ENCODE data around the gene POLE3. TPM values are rescaled to one million over a fixed set of nuclear protein-coding genes. Genes with fewer than 3 reads are reported as not detected.

POLE3 gene
- total and polyA plus RNA-seq, 7 donors = 24.9 to 49.2 (median 38.7) TPM

DNA sequence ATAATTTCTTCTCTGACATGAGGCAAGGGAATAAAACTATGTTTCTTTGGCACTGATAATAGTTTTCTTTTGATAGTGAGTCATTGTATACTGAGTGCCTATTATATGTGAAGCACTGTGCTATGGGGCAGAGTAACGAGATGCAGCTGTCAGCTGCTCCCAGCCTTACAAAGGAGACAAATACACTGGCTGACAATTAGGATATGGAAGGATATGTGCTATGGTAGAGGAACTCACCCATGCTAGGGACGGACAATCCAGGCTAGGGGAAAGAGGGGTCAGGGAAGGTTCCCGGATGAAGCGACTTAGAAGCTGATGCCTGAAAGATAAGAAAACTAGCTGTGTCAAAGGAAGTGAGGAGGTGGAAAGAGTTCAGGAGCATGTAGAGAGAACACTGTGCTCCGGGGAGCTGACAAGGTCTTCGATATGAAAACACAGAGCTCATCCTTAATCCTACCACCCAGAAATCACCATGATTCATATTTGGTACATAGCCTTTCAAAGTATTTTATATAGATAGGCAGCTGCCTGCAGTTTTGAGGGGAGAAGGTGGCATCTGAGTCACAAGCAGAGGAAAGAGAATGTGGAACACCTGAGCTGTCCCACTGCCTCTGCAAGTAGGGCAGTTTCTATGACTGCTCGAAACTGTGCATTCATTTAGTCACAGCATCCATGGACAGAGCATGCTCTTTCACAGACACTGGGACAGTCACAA is 49.0 kb downstream of the POLE3 start:
- no peaks in the 10 kb centered on the region for H3K36me3 ChIP-seq
- H3K4me1 ChIP-seq = no peaks in the 10 kb centered on the region
- no peaks in the 10 kb centered on the region for H3K9me3 ChIP-seq
- no peak for DNase-seq
- no peak overlapping the region for H3K4me3 ChIP-seq
- no peak overlapping the region for H3K27ac ChIP-seq
- intact Hi-C loops (cut with DNase I) = no loop called here
- TF ChIP-seq, protein P1, sequence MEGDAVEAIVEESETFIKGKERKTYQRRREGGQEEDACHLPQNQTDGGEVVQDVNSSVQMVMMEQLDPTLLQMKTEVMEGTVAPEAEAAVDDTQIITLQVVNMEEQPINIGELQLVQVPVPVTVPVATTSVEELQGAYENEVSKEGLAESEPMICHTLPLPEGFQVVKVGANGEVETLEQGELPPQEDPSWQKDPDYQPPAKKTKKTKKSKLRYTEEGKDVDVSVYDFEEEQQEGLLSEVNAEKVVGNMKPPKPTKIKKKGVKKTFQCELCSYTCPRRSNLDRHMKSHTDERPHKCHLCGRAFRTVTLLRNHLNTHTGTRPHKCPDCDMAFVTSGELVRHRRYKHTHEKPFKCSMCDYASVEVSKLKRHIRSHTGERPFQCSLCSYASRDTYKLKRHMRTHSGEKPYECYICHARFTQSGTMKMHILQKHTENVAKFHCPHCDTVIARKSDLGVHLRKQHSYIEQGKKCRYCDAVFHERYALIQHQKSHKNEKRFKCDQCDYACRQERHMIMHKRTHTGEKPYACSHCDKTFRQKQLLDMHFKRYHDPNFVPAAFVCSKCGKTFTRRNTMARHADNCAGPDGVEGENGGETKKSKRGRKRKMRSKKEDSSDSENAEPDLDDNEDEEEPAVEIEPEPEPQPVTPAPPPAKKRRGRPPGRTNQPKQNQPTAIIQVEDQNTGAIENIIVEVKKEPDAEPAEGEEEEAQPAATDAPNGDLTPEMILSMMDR (IDR thresholded peaks at IDR 0.05) = no peak
- no peak for TF ChIP-seq POLR2AphosphoS5 (IDR thresholded peaks at IDR 0.05)
- no peak for TF ChIP-seq POLR2A (IDR thresholded peaks at IDR 0.05)
- no peak for TF ChIP-seq EP300 (IDR thresholded peaks at IDR 0.05)
- no peaks in the 10 kb centered on the region for H3K27me3 ChIP-seq
- 73 to 80% methylated on average over 7 of the region's 7 CpGs for WGBS, 2 donors

DNA sequence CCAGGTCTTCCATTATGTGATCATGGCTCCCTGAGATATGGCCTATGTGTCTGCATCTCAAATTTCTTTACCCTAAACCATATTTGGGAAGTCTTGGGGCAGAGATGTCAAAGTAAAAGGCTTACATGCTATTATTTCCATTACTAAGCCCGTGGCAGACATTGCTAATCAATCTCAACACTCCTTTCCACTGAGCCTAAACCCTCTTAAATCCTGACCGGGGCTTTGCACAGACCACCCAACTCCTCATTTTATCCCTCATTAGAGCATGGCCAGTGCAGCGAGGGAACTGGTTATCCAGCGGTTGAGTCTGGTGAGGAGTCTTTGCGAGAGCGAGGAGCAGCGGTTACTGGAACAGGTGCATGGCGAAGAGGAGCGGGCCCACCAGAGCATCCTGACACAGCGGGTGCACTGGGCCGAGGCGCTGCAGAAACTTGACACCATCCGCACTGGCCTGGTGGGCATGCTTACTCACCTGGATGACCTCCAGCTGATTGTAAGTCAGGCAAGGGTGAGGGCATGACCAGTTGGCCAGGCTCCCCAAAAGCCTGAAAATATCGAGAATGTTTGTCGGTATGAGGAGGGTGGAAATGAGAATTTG is 50.1 kb downstream of the POLE3 start:
- intact Hi-C loops (cut with DNase I) = no loop called here
- no peak overlapping the region for H3K27ac ChIP-seq
- TF ChIP-seq POLR2A (IDR thresholded peaks at IDR 0.05) = no peak
- TF ChIP-seq, protein P1 (IDR thresholded peaks at IDR 0.05) = no peak
- no peak for TF ChIP-seq EP300 (IDR thresholded peaks at IDR 0.05)
- TF ChIP-seq POLR2AphosphoS5 (IDR thresholded peaks at IDR 0.05) = no peak
- no peaks in the 10 kb centered on the region for H3K4me1 ChIP-seq
- no peak overlapping the region for H3K4me3 ChIP-seq
- H3K27me3 ChIP-seq = no peaks in the 10 kb centered on the region
- no peaks in the 10 kb centered on the region for H3K9me3 ChIP-seq
- DNase-seq = no peak
- H3K36me3 ChIP-seq = no peaks in the 10 kb centered on the region
- 93% methylated on average over 15 of the region's 15 CpGs for WGBS, 2 donors

- H3K27ac ChIP-seq = no peak overlapping the region
- TF ChIP-seq POLR2A (IDR thresholded peaks at IDR 0.05) (no peak), EP300 (IDR thresholded peaks at IDR 0.05) (no peak), POLR2AphosphoS5 (IDR thresholded peaks at IDR 0.05) (no peak)
- TF ChIP-seq, protein P1 (IDR thresholded peaks at IDR 0.05) = no peak
- no peak overlapping the region for H3K4me3 ChIP-seq
- no peaks in the 10 kb centered on the region for H3K9me3 ChIP-seq
- H3K4me1 ChIP-seq = no peaks in the 10 kb centered on the region
- intact Hi-C loops (cut with DNase I) = no loop called here
- H3K27me3 ChIP-seq = no peaks in the 10 kb centered on the region
- DNase-seq = no peak
- H3K36me3 ChIP-seq = no peaks in the 10 kb centered on the region
- 85 to 96% methylated on average over 1 of the region's 1 CpG for WGBS, 2 donors
These were observed 51.1 kb downstream of the POLE3 start for GRCh38 chr9:113359385-113359784.

Other genes starting within 250 kb of the POLE3 start
- gene FKBP15, start 189.4 kb downstream of the POLE3 start, total RNA-seq = 10 to 100 TPM; 18.8 to 22.5 (median 20.9) TPM
- 10 to 100 TPM in 1 of 3 donors, 1 to 10 TPM in 2; 7.2 to 16.5 (median 9.5) TPM for gene FKBP15, start 189.4 kb downstream of the POLE3 start, polyA plus RNA-seq
- 1 to 10 TPM; 7.1 to 9.6 (median 8.6) TPM for gene SLC31A1, start 189.1 kb downstream of the POLE3 start, total RNA-seq
- 10 to 100 TPM in 2 of 3 donors, 1 to 10 TPM in 1; 4.2 to 28.0 (median 12.0) TPM for gene SLC31A1, start 189.1 kb downstream of the POLE3 start, polyA plus RNA-seq
- 10 to 100 TPM; 57.1 to 71.7 (median 66.2) TPM for gene CDC26, start 135.1 kb downstream of the POLE3 start, total RNA-seq
- 10 to 100 TPM; 33.8 to 74.5 (median 64.5) TPM for gene CDC26, start 135.1 kb downstream of the POLE3 start, polyA plus RNA-seq
- gene PRPF4, start 135.0 kb downstream of the POLE3 start, total RNA-seq = 10 to 100 TPM; 12.7 to 21.4 (median 14.1) TPM
- gene PRPF4, start 135.0 kb downstream of the POLE3 start, polyA plus RNA-seq = 10 to 100 TPM in 1 of 3 donors, 1 to 10 TPM in 2; 7.9 to 15.5 (median 9.0) TPM
- not detected for gene RNF183, start 107.3 kb downstream of the POLE3 start, total RNA-seq
- gene RNF183, start 107.3 kb downstream of the POLE3 start, polyA plus RNA-seq = 1 to 10 TPM in 1 of 3 donors, not detected in 2; 2.3 TPM
- gene WDR31, start 70.4 kb downstream of the POLE3 start, total RNA-seq = 1 to 10 TPM; 1.8 to 3.9 (median 2.6) TPM
- gene WDR31, start 70.4 kb downstream of the POLE3 start, polyA plus RNA-seq = 1 to 10 TPM; 1.2 to 2.0 (median 1.8) TPM
- under 1 TPM; 0.27 to 0.66 (median 0.32) TPM for gene BSPRY, start 61.1 kb downstream of the POLE3 start, total RNA-seq
- gene BSPRY, start 61.1 kb downstream of the POLE3 start, polyA plus RNA-seq = 10 to 100 TPM; 14.4 to 23.6 (median 21.8) TPM
- gene HDHD3, start 33.7 kb downstream of the POLE3 start, total RNA-seq = 10 to 100 TPM; 16.4 to 34.6 (median 25.6) TPM
- gene HDHD3, start 33.7 kb downstream of the POLE3 start, polyA plus RNA-seq = 100 to 1,000 TPM; 113 to 158 (median 121) TPM
- gene ALAD, start 9.4 kb downstream of the POLE3 start, total RNA-seq = 10 to 100 TPM; 14.8 to 31.0 (median 23.3) TPM
- gene ALAD, start 9.4 kb downstream of the POLE3 start, polyA plus RNA-seq = 10 to 100 TPM; 37.0 to 50.2 (median 47.4) TPM
- under 1 TPM in 3 of 4 donors, not detected in 1; 0.36 to 0.68 (median 0.55) TPM for gene C9orf43, start 72 bp upstream of the POLE3 start, total RNA-seq
- gene C9orf43, start 72 bp upstream of the POLE3 start, polyA plus RNA-seq = under 1 TPM in 2 of 3 donors, not detected in 1; 0.20 to 0.60 TPM
- 10 to 100 TPM; 26.9 to 50.7 (median 42.0) TPM for gene RGS3, start 53.1 kb upstream of the POLE3 start, total RNA-seq
- 10 to 100 TPM; 32.4 to 43.6 (median 32.6) TPM for gene RGS3, start 53.1 kb upstream of the POLE3 start, polyA plus RNA-seq

Measured in sigmoid colon (tissue), 7 donors.